Breast epithelium (tissue), 4 donors: ENCODE data around the gene RELA. TPM values are rescaled to one million over a fixed set of nuclear protein-coding genes. Genes with fewer than 3 reads are reported as not detected.

Experiments
- DNase-seq, 2 donors: peaks; one replicate each; pipeline ENCODE4 v3.0.0-alpha.2; 2019; ENCODE audit warnings: low spot score in 2 of 2
- H3K27ac ChIP-seq, 2 donors: fragments of 200-600 bp; sonication (generic) in 1 of 2; one replicate each; pipeline ENCODE4 v1.5.1; 2016 to 2019; ENCODE audit warnings: mild to moderate bottlenecking in 1 of 2
- H3K27me3 ChIP-seq, 2 donors: fragments of 200-600 bp; sonication (generic) in 1 of 2; one replicate each; pipeline versions ENCODE4 v1.5.1 to v1.6.0; 2017 to 2019; ENCODE audit warnings: control low read depth in 1 of 2, mild to moderate bottlenecking in 1 of 2
- H3K36me3 ChIP-seq: fragments of 200-600 bp; one replicate; pipeline ENCODE4 v1.5.1; 2019
- H3K4me1 ChIP-seq, 2 donors: fragments of 200-600 bp; sonication (generic); one replicate each; pipeline ENCODE4 v1.5.1; 2016 to 2019; ENCODE audit warnings: control low read depth in 1 of 2
- H3K4me3 ChIP-seq, 3 donors: fragments of 200-600 bp; sonication (generic); 1 replicate in 2 of 3; 2 replicates in 1 of 3; pipeline ENCODE4 v1.5.1; 2016 to 2019; ENCODE audit warnings: mild to moderate bottlenecking in 3 of 3, moderate library complexity in 2 of 3
- H3K9me3 ChIP-seq, 2 donors: fragments of 200-600 bp; sonication (generic) in 1 of 2; one replicate each; pipeline ENCODE4 v1.5.1; 2016 to 2019; ENCODE audit warnings: control low read depth in 1 of 2
- POLR2A ChIP-seq: fragments of 450-650 bp; IDR thresholded peaks from one replicate; pipeline ENCODE4 v1.6.1; 2016; ENCODE audit warnings: antibody characterized with exemption, mild to moderate bottlenecking, moderate library complexity
- POLR2AphosphoS5 ChIP-seq, 3 donors: sonication (generic); formaldehyde crosslinking; IDR thresholded peaks; one replicate each; pipeline ENCODE4 v1.6.1; 2017; ENCODE audit warnings: antibody characterized with exemption in 3 of 3
- intact Hi-C: fragments of 100-400 bp; cut with DNase I; formaldehyde crosslinking; loops from one replicate; pipeline ENCODE4 v1.15.1; 2023; ENCODE audit warnings: low total_unique reads
- total RNA-seq, 3 donors: library from RNA; depleted of rRNA; stranded (reverse); fragments of >200 nt; gene quantifications; one replicate each; pipeline ENCODE4 v1.1.0, GENCODE V29; 2016
- TF ChIP-seq, protein P1 (sequence below), 3 donors: fragments of 450-650 bp; IDR thresholded peaks; one replicate each; pipeline ENCODE4 v1.5.1; 2016 to 2017; ENCODE audit warnings: antibody characterized with exemption in 3 of 3, mild to moderate bottlenecking in 3 of 3, moderate library complexity in 3 of 3

Gene RELA
- total RNA-seq, 3 donors from 2014 or later, result 45.0 to 57.7 (median 46.2) TPM

GRCh38 chr11:65658174-65659021 lies 4.3 kb downstream of the RELA start:
- Histone ChIP-seq H3K4me1 (peaks cover 5 to 13% of the 10 kb centered on the region in 2 donors), H3K4me3 (no peak overlapping the region), H3K27ac (no peak overlapping the region), H3K36me3 (no peaks in the 10 kb centered on the region), H3K27me3 (no peaks in the 10 kb centered on the region), H3K9me3 (no peaks in the 10 kb centered on the region)
- DNase-seq, result no peak
- intact Hi-C loops, result no loop called here
- no peak for TF ChIP-seq POLR2AphosphoS5 (IDR thresholded peaks at IDR 0.05)
- TF ChIP-seq, protein P1, sequence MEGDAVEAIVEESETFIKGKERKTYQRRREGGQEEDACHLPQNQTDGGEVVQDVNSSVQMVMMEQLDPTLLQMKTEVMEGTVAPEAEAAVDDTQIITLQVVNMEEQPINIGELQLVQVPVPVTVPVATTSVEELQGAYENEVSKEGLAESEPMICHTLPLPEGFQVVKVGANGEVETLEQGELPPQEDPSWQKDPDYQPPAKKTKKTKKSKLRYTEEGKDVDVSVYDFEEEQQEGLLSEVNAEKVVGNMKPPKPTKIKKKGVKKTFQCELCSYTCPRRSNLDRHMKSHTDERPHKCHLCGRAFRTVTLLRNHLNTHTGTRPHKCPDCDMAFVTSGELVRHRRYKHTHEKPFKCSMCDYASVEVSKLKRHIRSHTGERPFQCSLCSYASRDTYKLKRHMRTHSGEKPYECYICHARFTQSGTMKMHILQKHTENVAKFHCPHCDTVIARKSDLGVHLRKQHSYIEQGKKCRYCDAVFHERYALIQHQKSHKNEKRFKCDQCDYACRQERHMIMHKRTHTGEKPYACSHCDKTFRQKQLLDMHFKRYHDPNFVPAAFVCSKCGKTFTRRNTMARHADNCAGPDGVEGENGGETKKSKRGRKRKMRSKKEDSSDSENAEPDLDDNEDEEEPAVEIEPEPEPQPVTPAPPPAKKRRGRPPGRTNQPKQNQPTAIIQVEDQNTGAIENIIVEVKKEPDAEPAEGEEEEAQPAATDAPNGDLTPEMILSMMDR (IDR thresholded peaks at IDR 0.05), result no peak
- TF ChIP-seq POLR2A, result no peak

DNA sequence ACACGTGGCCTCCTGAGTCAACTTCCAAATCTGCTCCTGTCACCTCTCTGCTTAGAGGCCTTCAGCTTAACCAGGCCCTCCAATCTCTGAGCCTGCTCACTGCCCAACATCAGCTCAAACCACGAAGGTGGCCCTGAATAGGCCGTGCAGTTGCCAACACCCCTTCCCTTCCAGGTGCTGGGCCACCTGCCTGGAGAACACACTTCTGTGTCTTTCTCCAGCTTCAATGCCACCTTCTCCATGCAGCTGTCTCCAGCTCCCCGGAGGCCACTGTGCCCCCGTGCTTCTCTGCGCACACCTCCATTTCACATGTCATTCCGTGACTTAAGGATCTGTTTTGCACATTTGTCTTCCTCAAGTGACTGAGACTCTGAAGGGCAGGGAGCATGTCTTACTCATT lies 5.3 kb downstream of the RELA start:
- TF ChIP-seq POLR2A (no peak), POLR2AphosphoS5 (IDR thresholded peaks at IDR 0.05) (no peak)
- TF ChIP-seq, protein P1 (IDR thresholded peaks at IDR 0.05), result no peak
- H3K9me3 ChIP-seq, result no peaks in the 10 kb centered on the region
- no peak for DNase-seq
- peaks cover 5 to 16% of the 10 kb centered on the region in 2 donors for H3K4me1 ChIP-seq
- H3K27ac ChIP-seq, result no peak overlapping the region
- H3K27me3 ChIP-seq, result no peaks in the 10 kb centered on the region
- no peaks in the 10 kb centered on the region for H3K36me3 ChIP-seq
- intact Hi-C loops, result no loop called here
- no peak overlapping the region for H3K4me3 ChIP-seq

- Histone ChIP-seq H3K27ac (no peak overlapping the region), H3K4me3 (no peak overlapping the region), H3K27me3 (no peaks in the 10 kb centered on the region), H3K9me3 (no peaks in the 10 kb centered on the region), H3K36me3 (no peaks in the 10 kb centered on the region), H3K4me1 (peaks cover 14 to 22% of the 10 kb centered on the region in 2 donors)
- intact Hi-C loops, result no loop called here
- TF ChIP-seq, protein P1 (IDR thresholded peaks at IDR 0.05), result no peak
- no peak for TF ChIP-seq POLR2AphosphoS5 (IDR thresholded peaks at IDR 0.05)
- TF ChIP-seq POLR2A, result no peak
- no peak for DNase-seq
These were observed 7.0 kb downstream of the RELA start for GRCh38 chr11:65655570-65656332.

DNA sequence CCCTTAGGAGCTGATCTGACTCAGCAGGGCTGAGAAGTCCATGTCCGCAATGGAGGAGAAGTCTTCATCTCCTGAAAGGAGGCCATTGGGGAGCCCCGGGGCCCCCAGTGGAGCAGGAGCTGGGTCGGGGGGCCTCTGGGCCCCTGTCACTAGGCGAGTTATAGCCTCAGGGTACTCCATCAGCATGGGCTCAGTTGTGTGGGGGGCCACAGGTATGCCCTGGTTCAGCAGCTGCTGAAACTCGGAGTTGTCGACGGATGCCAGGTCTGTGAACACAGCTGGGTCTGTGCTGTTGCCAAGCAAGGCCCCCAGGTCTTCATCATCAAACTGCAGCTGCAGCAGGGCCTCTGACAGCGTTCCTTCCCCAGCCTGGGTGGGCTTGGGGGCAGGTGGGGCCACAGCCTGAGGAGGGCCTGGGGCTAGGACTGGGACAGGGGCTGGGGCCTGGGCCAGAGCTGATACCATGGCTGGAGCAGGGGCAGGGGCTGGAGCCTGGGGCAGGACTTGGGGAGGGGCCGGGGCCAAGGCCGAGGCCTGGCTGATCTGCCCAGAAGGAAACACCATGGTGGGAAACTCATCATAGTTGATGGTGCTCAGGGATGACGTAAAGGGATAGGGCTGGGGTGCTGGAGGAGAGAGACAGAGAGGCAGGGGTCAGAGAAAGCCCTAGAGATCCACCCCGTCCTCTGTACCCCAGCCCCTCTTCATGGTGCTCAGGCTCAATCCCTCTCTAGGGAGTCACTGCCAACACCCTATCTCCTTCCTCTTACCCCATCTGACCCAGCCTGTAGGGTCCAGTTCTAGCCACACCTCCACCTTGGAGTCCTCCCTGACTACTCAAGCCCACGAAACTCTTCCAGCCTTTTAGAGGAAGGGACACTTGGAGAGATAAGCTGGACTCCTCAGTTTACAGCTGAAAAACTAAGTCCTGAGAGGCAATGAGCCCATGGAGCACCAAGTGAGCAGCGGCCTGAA lies 8.1 kb downstream of the RELA start:
- Histone ChIP-seq H3K27ac (peak overlapping the region; percentile 32 to 89), H3K36me3 (no peaks in the 10 kb centered on the region), H3K4me1 (peaks cover 22 to 27% of the 10 kb centered on the region in 2 donors), H3K4me3 (no peak overlapping the region), H3K9me3 (no peaks in the 10 kb centered on the region), H3K27me3 (no peaks in the 10 kb centered on the region)
- TF ChIP-seq, protein P1 (IDR thresholded peaks at IDR 0.05), result no peak
- TF ChIP-seq POLR2A (no peak), POLR2AphosphoS5 (IDR thresholded peaks at IDR 0.05) (no peak)
- no peak for DNase-seq
- intact Hi-C loops, result no loop called here
